SK-N-SH (cell line): ENCODE measurements around the gene EPHB2. TPM values are rescaled to one million over a fixed set of nuclear protein-coding genes. Genes with fewer than 3 reads are reported as not detected.

ENCODE experiments used
- CTCF ChIA-PET: fragments of 300-600, 350-600 bp; formaldehyde crosslinking; extraction: SDS; loops from one replicate; lab custom pipeline; 2021; lab: Yijun Ruan, JAX
- POLR2A ChIA-PET: fragments of 350-600 bp; sonication (Branson Sonifier 250); formaldehyde crosslinking; extraction: SDS; loops from one replicate; lab custom pipeline; 2020; ENCODE audit warnings: antibody characterized with exemption, inconsistent platforms; lab: Yijun Ruan, JAX
- DNase-seq: peaks from one replicate; pipeline ENCODE4 v3.0.0; 2012
- H2AFZ ChIP-seq: fragments of 200-600 bp; sonication (generic); 2 replicates; pipeline ENCODE4 v1.8.1; 2016; ENCODE audit warnings: antibody characterized with exemption, mild to moderate bottlenecking, low read depth
- H3F3A ChIP-seq: fragments of 200-600 bp; sonication (generic); replicated peaks from 2 replicates; pipeline ENCODE3; 2016; ENCODE audit warnings: antibody characterized with exemption, mild to moderate bottlenecking; ENCODE audit not compliant: insufficient read depth
- H3K27ac ChIP-seq, 2 experiments: fragments of 200-500 bp in 1 of 2; fragments of 200-600 bp in 1 of 2; sonication (Bioruptor generic) in 1 of 2; sonication (generic), shearing (Covaris generic) in 1 of 2; 2 replicates each; pipeline versions ENCODE4 v1.5.1 to v1.6.1; 2014 to 2016; ENCODE audit warnings: low read depth in 2 of 2, inconsistent platforms in 1 of 2, low read length in 1 of 2, mild to moderate bottlenecking in 1 of 2, mixed read lengths in 1 of 2
- H3K27me3 ChIP-seq: fragments of 200-600 bp; sonication (generic), shearing (Covaris generic); 2 replicates; pipeline ENCODE4 v1.6.1; 2016; ENCODE audit warnings: mixed run types; ENCODE audit not compliant: insufficient read depth
- H3K36me3 ChIP-seq, 2 experiments: fragments of 200-500 bp in 1 of 2; fragments of 200-600 bp in 1 of 2; sonication (Bioruptor generic) in 1 of 2; sonication (generic) in 1 of 2; replicated peaks in 1 of 2; 2 replicates each; pipeline versions ENCODE3 to v1.5.1; 2014 to 2016; ENCODE audit warnings: low read length in 1 of 2, mild to moderate bottlenecking in 1 of 2; ENCODE audit not compliant: insufficient read depth in 2 of 2, control insufficient read depth in 1 of 2
- H3K4me1 ChIP-seq, 2 experiments: fragments of 200-500 bp in 1 of 2; fragments of 200-600 bp in 1 of 2; sonication (Bioruptor generic) in 1 of 2; sonication (generic), shearing (Covaris generic) in 1 of 2; 2 replicates each; pipeline versions ENCODE4 v1.5.1 to v1.6.1; 2014 to 2016; ENCODE audit warnings: low read depth in 1 of 2, low read length in 1 of 2, mixed run types in 1 of 2; ENCODE audit not compliant: insufficient read depth in 2 of 2, control insufficient read depth in 1 of 2
- H3K4me2 ChIP-seq: fragments of 200-600 bp; sonication (generic), shearing (Covaris generic); 2 replicates; pipeline ENCODE4 v1.6.1; 2017; ENCODE audit warnings: mixed run types
- H3K4me3 ChIP-seq, 2 experiments: fragments of 200-500 bp in 1 of 2; fragments of 200-600 bp in 1 of 2; sonication (Bioruptor generic) in 1 of 2; sonication (generic), shearing (Covaris generic) in 1 of 2; 2 replicates each; pipeline versions ENCODE4 v1.5.1 to v1.8.1; 2014 to 2016; ENCODE audit warnings: low read depth in 2 of 2, inconsistent platforms in 1 of 2, low read length in 1 of 2, mild to moderate bottlenecking in 1 of 2, mixed read lengths in 1 of 2, moderate library complexity in 1 of 2
- H3K79me2 ChIP-seq: fragments of 200-600 bp; sonication (generic); 2 replicates; pipeline ENCODE4 v1.8.1; 2017; ENCODE audit warnings: mild to moderate bottlenecking; ENCODE audit not compliant: insufficient read depth
- H3K9ac ChIP-seq: fragments of 200-600 bp; sonication (generic); 2 replicates; pipeline ENCODE4 v1.6.1; 2017; ENCODE audit warnings: mixed run types
- H3K9me2 ChIP-seq: fragments of 200-600 bp; sonication (generic); 2 replicates; pipeline ENCODE4 v1.6.1; 2017; ENCODE audit warnings: mixed run types
- H3K9me3 ChIP-seq: fragments of 200-600 bp; sonication (generic); 2 replicates; pipeline ENCODE4 v1.6.1; 2017; ENCODE audit warnings: mixed run types, mild to moderate bottlenecking, moderate library complexity
- H4K20me1 ChIP-seq: fragments of 200-600 bp; sonication (generic); 2 replicates; pipeline ENCODE4 v1.6.1; 2017; ENCODE audit warnings: mild to moderate bottlenecking, mixed run types; ENCODE audit not compliant: insufficient read depth
- CHD2 ChIP-seq: fragments of 150-350 bp; IDR thresholded peaks from 2 replicates; pipeline ENCODE4 v1.6.1; 2018; ENCODE audit warnings: low read length; ENCODE audit not compliant: partially characterized antibody
- EP300 ChIP-seq, 2 experiments: IDR thresholded peaks; 2 replicates each; pipeline versions ENCODE4 v1.4.0 to v1.6.1; 2012; ENCODE audit warnings: borderline replicate concordance in 1 of 2, low read depth in 1 of 2, low read length in 1 of 2
- EZH2phosphoT487 ChIP-seq: fragments of 200-600 bp; sonication (generic); IDR thresholded peaks from 2 replicates; pipeline ENCODE4 v1.6.1; 2017; ENCODE audit warnings: low read depth, mixed run types, mild to moderate bottlenecking, antibody characterized with exemption, moderate library complexity, borderline replicate concordance
- FOSL2 ChIP-seq: IDR thresholded peaks from 2 replicates; pipeline ENCODE4 v1.4.0; 2012; ENCODE audit warnings: low read depth, mild to moderate bottlenecking, moderate library complexity, borderline replicate concordance
- FOXJ3 ChIP-seq: sonication (generic); formaldehyde crosslinking; IDR thresholded peaks from 2 replicates; pipeline ENCODE4 v1.5.1; 2020; ENCODE audit warnings: mild to moderate bottlenecking, missing genetic modification reagents
- GATA2 ChIP-seq: sonication (generic); formaldehyde crosslinking; IDR thresholded peaks from 2 replicates; pipeline ENCODE4 v1.5.0; 2020; ENCODE audit warnings: mild to moderate bottlenecking, missing genetic modification reagents
- IRF3 ChIP-seq: fragments of 150-350 bp; IDR thresholded peaks from 2 replicates; pipeline ENCODE4 v1.6.1; 2016; ENCODE audit warnings: mild to moderate bottlenecking, low read depth, low read length
- MAX ChIP-seq: IDR thresholded peaks from 2 replicates; pipeline ENCODE4 v1.4.0; 2012; ENCODE audit warnings: low read depth
- NFIC ChIP-seq: IDR thresholded peaks from 2 replicates; pipeline ENCODE4 v1.4.0; 2012; ENCODE audit warnings: borderline replicate concordance
- PBX3 ChIP-seq: IDR thresholded peaks from 2 replicates; pipeline ENCODE4; 2012
- POLR2AphosphoS5 ChIP-seq: IDR thresholded peaks from 2 replicates; pipeline ENCODE4 v1.6.1; 2012; ENCODE audit warnings: low read depth, low read length
- RAD21 ChIP-seq: IDR thresholded peaks from 2 replicates; pipeline ENCODE4 v1.6.1; 2012; ENCODE audit warnings: mild to moderate bottlenecking, low read length
- RCOR1 ChIP-seq: fragments of 150-350 bp; IDR thresholded peaks from 2 replicates; pipeline ENCODE4 v1.6.1; 2017; ENCODE audit warnings: antibody characterized with exemption, low read length
- RFX5 ChIP-seq: IDR thresholded peaks from 2 replicates; pipeline ENCODE4 v1.6.1; 2012; ENCODE audit warnings: mild to moderate bottlenecking, improper control_type of control experiment, low read length
- RXRA ChIP-seq: IDR thresholded peaks from 2 replicates; pipeline ENCODE4 v1.4.0; 2012; ENCODE audit warnings: low read depth, mild to moderate bottlenecking, borderline replicate concordance
- SIN3A ChIP-seq: IDR thresholded peaks from 2 replicates; pipeline ENCODE4 v1.6.1; 2012; ENCODE audit warnings: low read depth, mild to moderate bottlenecking, low read length, moderate library complexity, borderline replicate concordance
- TAF1 ChIP-seq: IDR thresholded peaks from 2 replicates; pipeline ENCODE4 v1.6.1; 2012; ENCODE audit warnings: low read depth, mild to moderate bottlenecking, low read length, moderate library complexity, borderline replicate concordance
- TCF12 ChIP-seq: IDR thresholded peaks from 2 replicates; pipeline ENCODE4 v1.4.0; 2012
- TEAD4 ChIP-seq: IDR thresholded peaks from 2 replicates; pipeline ENCODE4 v1.4.0; 2012; ENCODE audit warnings: mild to moderate bottlenecking, borderline replicate concordance; ENCODE audit not compliant: insufficient read depth
- WGBS: methylation state at CpG from one replicate; pipeline ENCODE4 v1.1.6; 2017; ENCODE audit warnings: low lambda C conversion rate; 5-methylcytosine and 5-hydroxymethylcytosine counted together
- polyA plus RNA-seq, 3 experiments: library from polyadenylated mRNA; depleted of rRNA; stranded (reverse); fragments of >200 nt; gene quantifications; 2 replicates each; pipeline ENCODE4 v1.2.3, GENCODE V29; 2012

EPHB2 gene
- polyA plus RNA-seq, 1 of the 3 experiments (the other 2 are of a cell fraction) = 25.2 TPM

- H3K9ac ChIP-seq = peak overlapping the region; percentile 56; the same call in 1 of the 2 replicates
- H3K27me3 ChIP-seq = no peaks in the 10 kb centered on the region
- ChIA-PET POLR2A (no interaction called here), CTCF (interaction anchor here (1.0 to 1.9 kb wide), 5 partner anchors 10 to 704 kb away, joined by 3 to 8 read pairs (median 4); no protein-coding TSS in a partner anchor)
- no peaks in the 10 kb centered on the region for H3K9me2 ChIP-seq
- H3K9me3 ChIP-seq = no peaks in the 10 kb centered on the region
- no peaks in the 10 kb centered on the region for H4K20me1 ChIP-seq
- peaks cover 0 to 3% of the 10 kb centered on the region in 2 experiments for H3K36me3 ChIP-seq
- H3K27ac ChIP-seq = peak overlapping the region; percentile 88 to 95
- TF ChIP-seq POLR2AphosphoS5 (peak; percentile 60; the same call in 1 of the 2 replicates), PBX3 (peak; percentile 95), TCF12 (peak; percentile 97), IRF3 (no peak), MAX (peak; percentile 75; the same call in 1 of the 2 replicates), RCOR1 (no peak), TEAD4 (peak; percentile 75), EP300 (IDR thresholded peaks at IDR 0.05; ENCODE audit: borderline replicate concordance in 1 of 2, low read depth in 1 of 2, low read length in 1 of 2) (peak; percentile 27 to 90), CHD2 (no peak), TAF1 (no peak), FOXJ3 (no peak), RFX5 (no peak), RAD21 (no peak), NFIC (peak; percentile 84), SIN3A (peak; percentile 69; the same call in 1 of the 2 replicates), GATA2 (CRISPR knock-in tag) (no peak), RXRA (peak; percentile 92), FOSL2 (peak; percentile 65), EZH2phosphoT487 (no peak)
- peak overlapping the region; percentile 30; the same call in 1 of the 2 replicates for H2AFZ ChIP-seq
- peaks cover 4% of the 10 kb centered on the region; the same call in 1 of the 2 replicates for H3K79me2 ChIP-seq
- H3K4me3 ChIP-seq = 0 out of 4 replicates have a peak overlapping the region, but pooled peaks of 1 of the 2 experiments have one; percentile 12
- peaks cover 23 to 52% of the 10 kb centered on the region in 2 experiments; a peak in 3 of 4 replicates for H3K4me1 ChIP-seq
- H3K4me2 ChIP-seq = peak overlapping the region; percentile 68; the same call in 1 of the 2 replicates
- 33% methylated on average over 12 of the region's 15 CpGs for WGBS
- peak; percentile 74 for DNase-seq
- peaks cover 25% of the 10 kb centered on the region for H3F3A ChIP-seq
Measured at GRCh38 chr1:22808676-22809483, 98.2 kb downstream of the EPHB2 start.
